Upper lobe of left lung (tissue), 6 donors: Measurements from ENCODE around the gene SLC25A21. TPM values are rescaled to one million over a fixed set of nuclear protein-coding genes. Genes with fewer than 3 reads are reported as not detected.

Experiments
- ATAC-seq, 2 donors: fragments of 200-7000 bp; cut with Tn5 transposase; one replicate each; pipeline ENCODE4 v1.9.1; 2022; ENCODE audit warnings: mild to moderate bottlenecking in 2 of 2, moderate library complexity in 2 of 2; ENCODE audit not compliant: low FRiP score in 2 of 2
- DNase-seq, 2 donors: peaks; one replicate each; pipeline ENCODE4 v3.0.0-alpha.2; 2019 to 2020
- H3K27ac ChIP-seq, 4 donors: fragments of 200-600 bp; sonication (generic); one replicate each; pipeline ENCODE4 v1.5.1; 2016 to 2019
- H3K27me3 ChIP-seq, 4 donors: fragments of 200-600 bp; sonication (generic); one replicate each; pipeline ENCODE4 v1.5.1; 2017 to 2019
- H3K36me3 ChIP-seq, 4 donors: fragments of 200-600 bp; sonication (generic); one replicate each; pipeline ENCODE4 v1.5.1; 2016 to 2019
- H3K4me1 ChIP-seq, 4 donors: fragments of 200-600 bp; sonication (generic); one replicate each; pipeline ENCODE4 v1.5.1; 2018 to 2019
- H3K4me3 ChIP-seq, 4 donors: fragments of 200-600 bp; sonication (generic); one replicate each; pipeline ENCODE4 v1.5.1; 2017 to 2019; ENCODE audit warnings: mild to moderate bottlenecking in 2 of 4, moderate library complexity in 1 of 4
- H3K9me3 ChIP-seq, 4 donors: fragments of 200-600 bp; sonication (generic); one replicate each; pipeline ENCODE4 v1.5.1; 2018 to 2019
- CTCF ChIP-seq, 6 experiments: fragments of 450-650 bp in 4 of 6; fragments of 200-600 bp in 2 of 6; sonication (generic) in 2 of 6; IDR thresholded peaks; one replicate each; pipeline ENCODE4 v1.5.1; 2016 to 2019; ENCODE audit warnings: antibody characterized with exemption in 6 of 6
- EP300 ChIP-seq, 4 donors: sonication (generic); formaldehyde crosslinking; IDR thresholded peaks; one replicate each; pipeline ENCODE4 v1.5.1; 2017; ENCODE audit warnings: antibody characterized with exemption in 4 of 4, control low read depth in 2 of 4
- POLR2A ChIP-seq, 4 donors: fragments of 450-650 bp; IDR thresholded peaks; one replicate each; pipeline ENCODE4 v1.5.1; 2016 to 2017; ENCODE audit warnings: antibody characterized with exemption in 4 of 4, mild to moderate bottlenecking in 2 of 4
- POLR2AphosphoS5 ChIP-seq, 2 donors: sonication (generic); formaldehyde crosslinking; IDR thresholded peaks; one replicate each; pipeline ENCODE4 v1.5.1; 2017; ENCODE audit warnings: antibody characterized with exemption in 2 of 2
- WGBS, 2 donors: methylation state at CpG; one replicate each; pipeline ENCODE4 v1.1.5; 2017 to 2018; 5-methylcytosine and 5-hydroxymethylcytosine counted together
- total RNA-seq, 6 donors: library from RNA; depleted of rRNA in 4 of 6; stranded (reverse); fragments of >200 nt in 4 of 6; gene quantifications; one replicate each; pipeline versions ENCODE4 v1.1.0 to v1.2.1, GENCODE V29; 2016 to 2021
- donor health status: DM: no; HTN: no; CAD: no; lungs with moderate emphysema.
- donor health status: DM: no; HTN: yes; CAD: no; lungs with severe emphysema.

SLC25A21 gene
- total RNA-seq, 6 donors from 2014 or later = 0.15 to 1.7 (median 0.30) TPM; not detected in 3

DNA sequence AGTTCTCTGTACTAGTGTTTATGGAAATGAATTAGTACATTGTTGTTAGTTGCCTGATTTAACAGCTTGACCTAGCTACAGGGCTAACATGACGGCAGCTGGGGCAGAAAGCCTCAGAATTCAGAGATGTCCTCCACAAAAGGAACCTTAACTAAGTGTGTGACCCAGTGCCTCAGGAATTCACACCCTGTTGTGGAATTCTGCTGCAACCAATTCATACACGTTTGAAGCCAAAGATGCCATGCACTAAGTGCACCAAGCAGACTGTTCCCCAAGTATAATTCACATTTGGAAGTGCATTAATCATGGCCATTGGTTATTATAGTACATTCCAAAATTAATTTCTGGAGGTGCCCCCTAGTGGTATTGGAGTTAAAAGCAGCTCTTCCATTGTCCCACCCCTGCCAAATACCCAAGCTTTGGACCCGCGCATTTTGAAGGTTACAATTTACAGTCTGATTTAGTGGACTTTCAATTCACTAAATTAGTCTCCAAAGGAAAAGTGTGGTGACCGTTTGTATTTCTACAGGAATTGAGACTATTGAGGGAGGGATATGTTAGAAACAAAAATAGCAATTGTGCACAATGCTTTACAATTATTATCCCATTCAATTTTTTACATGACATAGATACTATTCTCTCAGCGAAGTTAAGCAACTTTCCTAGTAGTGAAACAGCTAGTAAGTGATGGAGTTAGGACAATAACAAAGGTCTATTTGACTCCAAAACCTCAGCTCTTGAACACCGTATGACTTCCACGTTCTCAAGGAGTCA is 424.8 kb downstream of the SLC25A21 start:
- ATAC-seq = no peak
- Histone ChIP-seq H3K27me3 (no peaks in the 10 kb centered on the region), H3K9me3 (peaks cover 0 to 11% (median 2%) of the 10 kb centered on the region in 4 donors), H3K4me1 (no peaks in the 10 kb centered on the region), H3K36me3 (no peaks in the 10 kb centered on the region), H3K27ac (no peak overlapping the region), H3K4me3 (no peak overlapping the region)
- TF ChIP-seq EP300 (IDR thresholded peaks at IDR 0.05) = no peak
- no peak for TF ChIP-seq POLR2AphosphoS5 (IDR thresholded peaks at IDR 0.05)
- no peak for TF ChIP-seq POLR2A (IDR thresholded peaks at IDR 0.05)
- TF ChIP-seq CTCF (IDR thresholded peaks at IDR 0.05) = peak in 3 of 6 experiments; percentile 12 to 40 (median 18)
- DNase-seq = no peak
- WGBS, 2 donors = 50 to 58% methylated on average over 7 to 8 of the region's 8 CpGs

GRCh38 chr14:36746872-36747271 is 425.5 kb downstream of the SLC25A21 start:
- Histone ChIP-seq H3K4me1 (no peaks in the 10 kb centered on the region), H3K4me3 (no peak overlapping the region), H3K27me3 (no peaks in the 10 kb centered on the region), H3K36me3 (no peaks in the 10 kb centered on the region), H3K27ac (no peak overlapping the region), H3K9me3 (peaks cover 0 to 11% (median 2%) of the 10 kb centered on the region in 4 donors)
- DNase-seq = no peak
- no peak for ATAC-seq
- TF ChIP-seq CTCF (IDR thresholded peaks at IDR 0.05) = no peak
- TF ChIP-seq POLR2AphosphoS5 (IDR thresholded peaks at IDR 0.05) = no peak
- TF ChIP-seq POLR2A (IDR thresholded peaks at IDR 0.05) = no peak

DNA sequence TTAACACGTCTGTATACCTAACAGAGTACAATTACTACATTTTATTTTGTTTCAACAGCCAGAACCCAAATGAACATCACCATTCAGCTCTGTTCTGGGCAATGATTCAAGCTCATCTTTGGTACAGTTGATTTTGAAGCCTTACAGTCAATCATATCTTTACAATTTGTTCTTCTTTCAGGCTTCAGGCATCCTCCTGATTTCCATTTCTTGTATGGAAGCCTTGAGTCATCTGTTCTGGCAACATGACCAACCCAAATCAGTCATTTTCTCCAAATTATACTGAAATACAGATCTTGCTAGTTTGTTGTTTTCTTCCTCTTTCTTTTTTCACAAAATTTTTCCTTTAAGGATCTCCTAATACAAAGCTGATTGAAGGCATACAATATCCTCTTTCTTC is 430.5 kb downstream of the SLC25A21 start:
- no peaks in the 10 kb centered on the region for H3K4me1 ChIP-seq
- ATAC-seq (no peak), DNase-seq (no peak)
- 29 to 33% methylated on average over 1 of the region's 1 CpG for WGBS, 2 donors
- TF ChIP-seq EP300 (IDR thresholded peaks at IDR 0.05) (no peak), POLR2AphosphoS5 (IDR thresholded peaks at IDR 0.05) (no peak), POLR2A (IDR thresholded peaks at IDR 0.05) (no peak), CTCF (IDR thresholded peaks at IDR 0.05) (no peak)
- H3K9me3 ChIP-seq = peaks cover 0 to 11% (median 2%) of the 10 kb centered on the region in 4 donors
- H3K4me3 ChIP-seq = no peak overlapping the region
- H3K36me3 ChIP-seq = no peaks in the 10 kb centered on the region
- H3K27me3 ChIP-seq = no peaks in the 10 kb centered on the region
- no peak overlapping the region for H3K27ac ChIP-seq

DNA sequence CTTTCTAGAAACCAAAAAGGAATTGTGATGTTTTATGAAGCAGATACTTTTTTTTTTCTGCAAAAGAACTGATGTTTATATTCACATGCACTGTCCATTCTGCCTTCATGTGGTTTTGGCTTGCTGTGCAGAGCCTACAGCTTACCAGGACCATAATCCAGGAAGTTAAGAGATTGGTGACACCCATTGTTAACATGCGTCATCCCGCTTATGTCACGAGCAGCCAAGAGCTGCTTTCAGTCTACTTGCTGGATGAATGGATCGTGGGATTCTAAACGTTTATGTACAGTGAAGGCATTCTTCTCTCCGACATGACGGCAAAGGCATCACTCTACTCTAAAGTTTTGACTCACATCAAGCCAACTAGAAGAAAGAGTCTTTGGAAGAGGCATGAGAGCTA is 434.1 kb downstream of the SLC25A21 start:
- DNase-seq (no peak), ATAC-seq (no peak)
- Histone ChIP-seq H3K4me3 (no peak overlapping the region), H3K9me3 (no peaks in the 10 kb centered on the region), H3K27me3 (no peaks in the 10 kb centered on the region), H3K27ac (no peak overlapping the region), H3K4me1 (no peaks in the 10 kb centered on the region), H3K36me3 (no peaks in the 10 kb centered on the region)
- TF ChIP-seq CTCF (IDR thresholded peaks at IDR 0.05) (no peak), POLR2AphosphoS5 (IDR thresholded peaks at IDR 0.05) (no peak), EP300 (IDR thresholded peaks at IDR 0.05) (no peak), POLR2A (IDR thresholded peaks at IDR 0.05) (no peak)
- WGBS, 2 donors = 81 to 90% methylated on average over 7 of the region's 7 CpGs

DNA sequence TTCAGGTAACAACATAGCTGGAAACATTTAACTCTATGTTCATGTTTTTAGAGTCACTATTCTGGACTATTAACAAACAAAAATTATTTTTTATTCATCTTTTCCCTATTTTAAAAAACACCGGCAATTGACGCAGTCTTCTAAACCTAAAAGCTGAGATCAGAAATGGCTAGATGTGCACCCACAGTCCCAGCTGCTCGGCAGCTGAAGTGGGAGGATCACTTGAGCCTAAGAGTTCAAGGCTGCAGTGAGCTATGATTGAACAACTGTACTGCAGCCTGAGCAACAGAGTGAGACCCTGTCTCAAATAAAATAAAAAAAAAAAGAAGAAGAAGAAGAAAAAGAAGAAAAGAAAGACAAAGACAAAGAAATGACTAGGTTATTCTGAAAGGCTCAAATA is 446.3 kb downstream of the SLC25A21 start:
- Histone ChIP-seq H3K9me3 (no peaks in the 10 kb centered on the region), H3K27ac (no peak overlapping the region), H3K36me3 (no peaks in the 10 kb centered on the region), H3K4me3 (no peak overlapping the region), H3K27me3 (no peaks in the 10 kb centered on the region), H3K4me1 (no peaks in the 10 kb centered on the region)
- TF ChIP-seq EP300 (IDR thresholded peaks at IDR 0.05) (no peak), POLR2AphosphoS5 (IDR thresholded peaks at IDR 0.05) (no peak), CTCF (IDR thresholded peaks at IDR 0.05) (no peak), POLR2A (IDR thresholded peaks at IDR 0.05) (no peak)
- DNase-seq = no peak
- WGBS, 2 donors = 82 to 87% methylated on average over 3 of the region's 3 CpGs
- ATAC-seq = no peak
